ENCODE results near the gene ATP6V1B1.
A peak's percentile ranks its signal among the peaks of the same experiment; 100 is the strongest.

The ATP6V1B1 gene

DNA sequence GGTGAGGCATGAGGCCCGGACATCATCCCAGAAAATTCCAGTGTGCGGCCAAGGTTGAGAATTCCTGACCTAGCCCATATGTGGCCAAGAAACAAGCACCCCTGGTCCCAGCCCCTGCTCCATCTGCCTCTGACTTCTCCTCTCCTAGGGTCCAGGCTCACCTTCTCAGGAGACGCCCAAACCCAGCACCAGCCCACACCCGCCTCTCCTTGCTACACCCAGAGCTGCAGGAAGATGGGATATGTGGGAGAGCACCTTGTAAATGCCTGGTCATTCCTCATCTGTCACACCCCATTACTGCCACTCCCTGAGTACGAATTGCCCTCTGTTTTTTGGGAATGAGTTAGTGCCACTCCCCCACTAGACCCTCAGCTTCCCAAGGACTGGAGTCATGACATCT, 7.3 kb upstream of the ATP6V1B1 start:
- DNase-seq = no peak

DNA sequence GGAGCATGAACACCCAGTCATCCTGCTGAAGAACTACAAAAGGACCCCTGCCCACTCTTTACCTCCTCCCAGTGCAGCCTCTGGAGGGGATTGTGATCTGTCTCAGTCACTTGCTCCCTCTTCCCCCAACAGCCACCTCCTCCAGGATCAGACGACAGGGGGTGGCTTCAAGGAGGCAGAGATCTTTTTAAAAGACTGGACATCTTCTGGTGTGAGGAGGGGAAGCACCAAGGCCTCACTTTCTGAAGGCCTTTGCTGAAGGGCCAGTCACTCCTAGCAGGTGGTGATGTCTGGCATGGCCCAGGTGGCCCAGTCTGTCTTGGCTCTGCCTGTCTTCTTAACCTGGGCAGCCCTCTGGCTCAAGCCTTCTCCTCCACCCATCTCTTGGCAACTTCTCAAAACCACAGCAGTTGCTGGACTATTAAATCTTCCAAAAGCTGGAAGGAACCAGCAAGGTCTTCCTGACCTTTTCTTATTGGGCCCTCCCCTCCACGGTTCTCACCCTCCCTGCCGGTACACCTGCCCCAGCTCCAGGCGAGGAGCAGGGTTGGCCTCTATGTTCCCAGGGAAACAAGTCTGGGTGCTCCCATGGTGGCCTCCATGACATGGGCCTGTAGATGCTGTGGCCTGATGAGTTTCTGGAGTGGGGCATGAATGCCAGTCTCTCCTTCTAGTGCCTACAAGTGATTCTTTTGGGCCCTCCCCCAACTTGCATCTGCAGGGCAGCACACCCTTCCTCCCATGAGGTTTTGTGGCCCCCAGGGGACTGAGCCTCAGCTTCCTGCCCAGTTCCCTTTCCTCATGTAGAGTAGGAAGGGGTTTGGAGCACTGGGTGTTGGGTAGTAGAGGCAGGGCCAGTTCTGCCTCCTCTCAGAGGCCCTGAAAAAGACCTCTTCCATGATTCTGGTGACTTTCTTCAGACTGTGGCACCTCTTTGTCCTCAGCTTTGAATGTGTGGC, 5.0 kb upstream of the ATP6V1B1 start:
- DNase-seq = no peak

DNA sequence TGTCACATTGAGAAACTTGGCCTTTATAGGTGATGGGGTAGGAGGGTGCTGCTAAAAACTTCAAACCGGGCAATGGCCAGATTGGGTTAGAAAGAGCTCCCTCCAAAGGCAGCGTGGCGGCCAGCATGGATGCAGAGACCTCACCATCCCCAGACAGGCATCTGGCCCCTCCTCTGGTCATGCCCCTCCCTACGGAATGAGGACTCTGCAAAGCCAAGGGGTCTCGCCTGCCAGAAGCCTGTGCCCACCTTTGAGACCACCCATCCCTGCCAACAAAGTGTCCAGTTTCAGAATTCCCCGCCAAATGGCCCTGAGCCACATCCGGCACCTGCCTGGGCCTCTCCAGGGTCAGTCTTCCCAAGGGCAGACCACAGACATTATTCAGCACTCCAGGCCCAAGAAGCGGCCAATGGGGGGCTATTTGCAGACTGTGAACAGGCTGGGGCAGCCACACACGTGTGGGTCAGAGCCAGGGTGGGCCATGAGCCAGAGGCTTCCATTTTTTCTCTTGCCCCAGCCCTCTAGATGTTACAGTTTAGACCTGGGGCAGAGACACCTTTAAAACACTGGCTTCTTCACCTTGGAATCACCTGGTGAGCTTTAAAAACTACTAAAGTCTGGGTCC, 4.2 kb upstream of the ATP6V1B1 start:
- peak; percentile 48 for DNase-seq

DNA sequence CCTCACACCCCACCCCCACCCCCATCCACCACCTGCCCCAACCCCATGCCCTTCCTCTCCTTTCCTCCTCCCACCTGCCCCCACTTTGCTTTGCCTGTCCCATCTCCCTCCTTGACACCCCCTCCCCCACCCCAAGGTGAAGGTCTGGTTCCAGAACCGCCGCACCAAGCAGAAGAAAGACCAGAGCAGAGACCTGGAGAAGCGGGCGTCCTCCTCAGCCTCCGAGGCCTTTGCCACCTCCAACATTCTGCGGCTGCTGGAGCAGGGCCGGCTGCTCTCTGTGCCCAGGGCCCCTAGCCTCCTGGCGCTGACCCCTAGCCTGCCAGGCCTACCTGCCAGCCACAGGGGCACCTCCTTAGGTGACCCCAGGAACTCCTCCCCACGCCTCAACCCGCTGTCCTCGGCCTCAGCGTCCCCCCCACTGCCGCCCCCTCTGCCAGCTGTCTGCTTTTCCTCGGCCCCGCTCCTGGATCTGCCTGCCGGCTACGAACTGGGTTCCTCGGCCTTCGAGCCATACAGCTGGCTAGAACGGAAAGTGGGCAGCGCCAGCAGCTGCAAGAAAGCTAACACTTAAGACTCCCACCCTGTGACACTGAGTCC, 3.0 kb upstream of the ATP6V1B1 start:
- no peak for DNase-seq

DNA sequence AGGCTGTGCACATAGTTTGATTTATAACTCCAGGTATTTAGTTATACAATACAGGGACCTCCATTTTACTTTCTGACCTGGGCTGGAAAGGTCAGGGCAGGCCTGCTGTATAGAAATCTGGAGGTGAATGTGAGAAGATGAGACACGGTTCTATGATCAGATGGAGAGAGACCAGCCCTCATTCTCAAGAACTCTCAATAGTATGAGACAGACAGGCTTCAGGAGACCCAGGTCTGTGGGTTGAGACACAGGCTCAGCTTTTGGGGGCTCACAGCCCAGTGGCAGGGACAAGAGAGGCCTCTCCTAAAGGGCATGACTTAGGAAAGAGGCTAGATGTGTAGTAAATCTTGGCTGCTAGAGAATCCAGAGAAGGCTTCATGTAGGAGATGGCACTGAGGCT, 719 bp upstream of the ATP6V1B1 start:
- DNase-seq = no peak

DNA sequence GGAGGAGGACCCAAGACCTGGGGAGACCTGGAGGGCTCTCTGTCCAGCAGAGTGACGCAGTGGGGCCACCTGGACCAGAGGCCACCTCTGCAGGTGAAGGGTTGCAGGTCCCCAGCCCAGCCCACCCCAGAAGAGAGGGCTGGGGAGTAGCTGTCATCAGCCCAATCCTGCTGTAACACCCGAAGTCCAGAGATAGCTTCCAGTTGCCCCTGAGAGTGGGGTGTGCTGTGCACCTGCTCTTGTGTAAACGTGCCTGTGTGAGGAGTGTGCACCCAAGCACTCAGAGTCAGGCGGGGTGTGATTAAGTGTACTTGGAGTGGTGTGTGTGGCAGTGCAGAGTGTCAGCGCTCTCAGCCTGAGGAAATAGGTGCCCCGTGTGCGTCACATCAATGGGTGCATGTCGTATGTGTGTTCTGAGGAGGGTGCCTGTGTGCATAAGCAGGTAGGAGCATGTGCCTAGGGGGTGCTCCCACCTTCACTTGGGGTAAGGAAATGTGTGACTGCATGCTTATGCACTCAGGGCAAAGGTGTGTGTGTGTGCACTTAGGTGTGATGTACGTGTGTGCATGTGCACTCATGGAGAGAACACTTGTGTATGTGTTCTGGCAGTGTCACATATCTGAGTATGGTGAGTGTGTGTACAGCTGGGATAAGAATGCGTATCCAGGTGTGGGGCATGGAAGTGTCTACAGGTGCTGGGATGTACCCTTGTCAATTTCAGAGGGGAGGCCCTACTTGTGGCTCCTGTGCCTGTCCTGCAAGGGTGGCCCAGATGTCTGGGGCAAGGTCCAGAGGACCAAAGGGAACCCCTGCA, 672 bp downstream of the ATP6V1B1 start:
- no peak for DNase-seq

DNA sequence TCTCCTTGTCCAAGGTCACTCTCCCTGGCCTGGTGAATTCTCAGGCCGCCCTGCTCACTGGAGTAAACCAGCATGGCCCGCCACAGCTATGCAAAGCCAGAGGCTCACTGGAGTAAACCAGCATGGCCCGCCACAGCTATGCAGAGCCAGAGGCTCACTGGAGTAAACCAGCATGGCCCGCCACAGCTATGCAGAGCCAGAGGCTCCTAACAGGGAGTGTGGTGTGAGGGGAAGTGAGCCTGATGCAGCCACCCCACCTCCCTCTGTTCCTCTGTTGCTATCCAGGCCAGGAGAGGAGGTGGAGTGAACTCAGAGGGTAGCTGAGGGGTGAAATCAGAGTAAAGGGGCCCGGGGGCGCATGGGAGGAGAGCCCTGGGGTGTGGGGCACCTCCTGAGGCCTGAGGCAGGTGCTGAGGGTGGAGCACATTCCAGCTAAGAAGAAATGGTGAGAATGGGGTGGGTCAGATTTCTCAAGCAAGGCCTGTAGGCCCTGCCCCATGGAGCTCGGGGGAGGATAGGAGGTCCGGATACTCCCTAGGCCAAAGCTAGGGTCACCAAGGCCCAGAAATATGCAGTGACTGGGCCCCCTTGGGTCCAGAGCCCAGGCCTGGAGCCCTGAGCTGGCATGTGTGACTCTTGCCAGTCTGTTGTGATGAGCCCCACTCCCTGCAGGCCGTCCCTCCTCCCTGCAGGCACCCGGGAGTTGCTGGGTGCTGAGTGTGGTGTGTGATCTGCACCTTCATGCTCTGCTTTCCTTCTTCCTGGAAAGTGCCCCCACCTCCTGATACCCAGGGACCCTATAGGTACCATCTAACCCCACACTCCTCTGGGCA, 1.5 kb downstream of the ATP6V1B1 start:
- DNase-seq = no peak

DNA sequence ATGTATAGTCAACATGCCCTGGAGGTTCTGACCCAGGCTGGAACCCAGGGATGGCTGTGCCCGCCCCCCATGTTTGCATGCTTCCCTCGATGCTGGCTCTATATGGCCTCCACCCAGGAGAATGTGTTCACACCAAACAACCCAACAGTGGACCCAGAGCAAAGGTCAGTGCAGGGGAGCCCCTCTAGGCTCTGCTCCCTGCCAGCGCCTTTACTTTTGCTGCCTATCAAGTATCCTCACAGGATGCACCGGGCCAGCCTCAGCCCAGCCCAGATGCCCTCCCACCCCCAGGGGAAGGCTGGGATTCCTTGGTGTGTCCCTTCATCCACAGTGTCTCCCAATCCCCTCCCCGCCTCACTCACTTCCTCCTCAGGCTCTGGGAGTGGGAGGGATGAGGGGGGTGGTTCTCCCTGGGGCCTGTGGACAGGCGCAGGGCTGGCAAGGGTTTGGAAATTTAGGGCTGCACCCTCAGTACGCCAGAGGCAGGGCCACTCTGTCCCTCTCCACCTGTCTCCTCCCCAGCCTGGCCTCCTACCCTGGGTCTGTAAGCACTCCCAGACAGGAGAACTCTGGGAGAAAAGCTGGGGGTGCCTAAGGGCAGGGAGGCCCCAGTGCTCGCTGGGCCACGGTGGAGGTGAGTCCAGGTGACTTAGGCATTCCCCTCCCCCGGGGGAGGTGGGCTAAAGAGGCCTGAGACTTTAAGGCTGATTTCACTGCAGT, 2.3 kb downstream of the ATP6V1B1 start:
- DNase-seq = no peak

DNA sequence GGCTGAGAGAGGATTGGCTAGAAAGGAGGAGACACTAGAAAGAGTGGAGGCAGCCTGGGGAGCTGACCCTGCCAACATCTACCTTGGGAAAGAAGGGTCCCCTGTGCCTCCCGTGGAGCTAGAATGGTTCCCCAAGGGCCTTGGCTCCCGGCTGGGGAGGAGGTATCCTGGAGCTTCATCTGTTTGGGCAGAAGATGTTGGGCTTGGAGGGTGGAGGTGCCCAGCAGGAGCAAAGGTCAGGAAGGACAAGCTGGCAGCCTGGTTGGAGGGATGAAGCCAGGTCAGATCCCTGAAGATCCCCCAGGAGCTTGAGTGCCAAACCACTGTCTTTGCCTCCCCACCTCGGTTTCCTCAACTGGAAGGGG, 2.9 kb downstream of the ATP6V1B1 start:
- no peak for DNase-seq

DNA sequence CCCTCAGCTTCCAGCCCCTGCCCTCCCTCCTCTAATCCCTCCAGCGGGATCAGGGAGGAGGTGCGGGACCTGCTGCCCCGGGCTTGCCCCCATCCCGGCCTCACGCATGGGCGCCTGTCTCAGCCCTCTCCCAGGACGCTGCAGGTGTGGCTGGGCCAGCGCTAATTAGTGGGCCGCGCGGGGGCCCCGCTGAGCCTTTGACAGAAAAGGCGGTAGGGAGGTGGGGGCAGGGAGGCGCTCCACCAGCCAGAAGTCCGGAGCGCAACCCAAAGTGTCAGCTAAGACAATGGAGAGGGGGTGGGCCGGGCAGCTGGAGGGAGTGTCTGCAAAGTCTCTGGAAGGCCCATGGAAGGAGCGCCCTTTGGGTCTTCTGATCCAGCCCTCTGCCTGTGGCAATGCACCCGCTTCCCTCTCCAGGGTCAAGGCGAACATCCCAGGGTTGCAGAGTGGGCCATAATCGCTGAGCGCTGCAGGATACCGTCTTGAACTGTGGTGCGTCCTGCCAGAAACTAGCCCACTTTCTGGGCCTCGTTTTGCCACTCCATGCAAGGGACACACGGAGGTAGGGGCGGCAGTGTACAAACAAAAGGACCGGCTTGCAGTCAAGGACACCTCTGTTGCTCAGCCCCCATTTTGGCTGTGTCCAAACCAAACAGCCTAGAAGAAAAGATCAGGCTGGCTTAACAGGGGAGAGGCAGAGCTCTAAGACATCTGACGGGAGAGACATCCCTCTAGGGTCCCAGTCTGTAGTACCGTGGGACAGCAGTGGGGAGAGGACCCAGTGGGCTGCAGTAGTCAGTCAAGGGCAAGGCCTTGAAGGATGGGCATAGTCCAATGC, 3.5 kb downstream of the ATP6V1B1 start:
- no peak for DNase-seq

DNA sequence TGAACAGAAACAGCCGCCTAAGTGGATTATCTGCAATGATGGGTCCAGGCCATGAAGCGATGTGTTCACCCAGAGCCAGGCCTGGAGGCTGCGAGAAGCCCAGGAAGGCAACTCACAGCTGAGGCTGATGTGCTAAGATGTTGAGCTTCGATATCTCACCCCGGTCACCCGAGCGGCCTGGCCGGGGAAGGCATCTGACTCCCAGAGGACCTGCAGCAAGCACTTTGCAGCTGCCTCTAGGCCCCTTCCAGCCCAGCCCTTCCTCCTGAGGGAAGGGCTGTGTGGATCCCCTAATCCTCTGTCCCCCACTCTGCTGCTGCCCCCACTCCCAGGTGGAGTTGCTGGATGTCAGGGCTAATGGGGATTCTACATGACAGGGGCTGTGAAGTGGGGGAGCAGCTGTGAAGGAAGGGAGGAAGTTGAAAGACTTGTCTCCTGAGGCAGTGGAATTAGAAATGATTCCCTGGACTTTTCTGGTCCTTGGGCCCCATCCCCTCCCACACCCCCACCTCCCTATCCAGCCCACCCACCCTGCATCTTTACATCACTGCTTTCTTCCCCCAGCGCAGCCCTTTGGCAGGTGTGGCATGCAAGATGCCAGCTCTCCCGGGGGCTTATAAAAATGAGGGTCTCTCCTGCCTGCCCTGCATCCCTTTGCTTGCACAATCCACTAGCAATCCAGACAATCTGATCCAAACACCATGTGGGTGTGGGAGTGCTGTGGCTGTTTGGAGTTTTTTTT, 4.3 kb downstream of the ATP6V1B1 start:
- no peak for DNase-seq

DNA sequence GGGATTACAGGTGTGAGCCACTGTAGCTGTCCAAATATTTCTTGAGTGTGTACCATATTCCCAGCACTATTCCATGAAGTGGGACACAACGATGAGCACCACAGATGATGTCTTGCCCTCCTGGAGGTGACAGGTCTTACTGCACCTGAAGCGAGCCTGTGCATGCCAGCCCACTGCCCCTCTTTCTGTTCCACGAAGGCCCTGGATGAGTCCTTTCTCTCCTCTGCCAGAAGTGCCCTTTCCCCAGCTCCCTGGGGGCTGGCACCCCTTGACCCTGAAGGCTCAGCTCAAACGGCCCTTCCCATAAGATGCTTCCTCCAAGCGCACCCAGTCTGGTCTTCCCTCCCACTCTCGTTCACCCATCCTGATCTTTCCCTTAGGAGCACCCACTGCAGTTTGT, 5.5 kb downstream of the ATP6V1B1 start:
- no peak for DNase-seq

DNA sequence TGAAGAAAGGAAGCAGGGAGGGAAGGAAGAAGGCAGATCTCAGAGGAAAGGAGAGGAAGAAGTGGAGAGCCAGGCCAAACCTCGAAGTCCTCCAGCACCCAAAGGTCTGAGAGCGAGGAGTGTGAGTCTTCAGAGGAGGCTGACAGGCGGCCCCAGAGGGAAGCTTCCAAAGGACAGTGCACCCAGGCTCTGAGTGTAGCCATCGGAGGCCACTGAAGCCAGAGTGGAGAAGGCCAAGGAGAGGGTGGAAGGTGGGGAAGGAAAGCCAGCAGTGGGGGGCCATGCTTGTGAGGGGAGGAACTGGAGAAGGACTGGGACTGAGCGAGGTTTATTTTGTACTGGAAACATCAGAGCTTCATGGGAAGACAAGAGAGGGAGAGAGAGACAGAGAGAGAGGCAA, 6.0 kb downstream of the ATP6V1B1 start:
- DNase-seq = no peak

DNA sequence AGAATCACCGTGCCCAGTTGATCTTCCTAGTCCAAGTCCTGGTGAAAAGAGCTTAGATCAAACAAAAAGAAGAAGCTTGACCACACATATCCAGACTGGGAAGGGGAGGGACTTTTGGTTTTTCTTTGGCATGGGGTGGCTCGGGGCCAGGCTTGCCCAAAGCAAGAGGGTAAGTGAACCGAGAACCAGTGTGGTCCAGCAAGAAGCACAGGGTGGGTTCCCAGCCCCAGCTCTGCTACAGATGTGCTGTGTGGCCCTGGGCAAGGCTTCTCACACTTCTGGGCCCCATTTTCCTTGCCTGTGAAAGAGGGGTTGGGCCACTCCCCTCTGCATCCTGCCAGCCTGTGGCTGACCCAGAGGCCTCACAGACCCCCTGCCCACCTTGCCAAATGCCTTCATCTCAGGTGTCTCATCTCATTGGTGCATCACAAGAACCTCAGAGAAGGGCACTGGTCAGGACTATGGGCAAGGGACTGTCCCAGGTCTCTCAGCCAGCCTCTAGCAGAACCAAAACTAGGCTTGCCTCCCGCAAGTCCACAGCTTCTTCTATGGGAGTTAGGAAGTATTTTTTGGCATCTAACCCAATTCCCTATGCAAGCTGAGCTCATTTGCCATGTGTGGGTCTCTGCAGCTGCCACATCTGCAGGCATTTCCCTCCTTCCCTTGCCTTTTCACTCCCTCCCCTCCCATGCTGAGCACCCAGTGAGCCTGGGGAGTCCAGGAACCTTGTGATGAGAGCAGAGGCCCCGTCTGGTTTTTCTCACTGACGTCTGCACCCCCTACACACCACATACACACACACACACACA, 6.9 kb downstream of the ATP6V1B1 start:
- DNase-seq = no peak

DNA sequence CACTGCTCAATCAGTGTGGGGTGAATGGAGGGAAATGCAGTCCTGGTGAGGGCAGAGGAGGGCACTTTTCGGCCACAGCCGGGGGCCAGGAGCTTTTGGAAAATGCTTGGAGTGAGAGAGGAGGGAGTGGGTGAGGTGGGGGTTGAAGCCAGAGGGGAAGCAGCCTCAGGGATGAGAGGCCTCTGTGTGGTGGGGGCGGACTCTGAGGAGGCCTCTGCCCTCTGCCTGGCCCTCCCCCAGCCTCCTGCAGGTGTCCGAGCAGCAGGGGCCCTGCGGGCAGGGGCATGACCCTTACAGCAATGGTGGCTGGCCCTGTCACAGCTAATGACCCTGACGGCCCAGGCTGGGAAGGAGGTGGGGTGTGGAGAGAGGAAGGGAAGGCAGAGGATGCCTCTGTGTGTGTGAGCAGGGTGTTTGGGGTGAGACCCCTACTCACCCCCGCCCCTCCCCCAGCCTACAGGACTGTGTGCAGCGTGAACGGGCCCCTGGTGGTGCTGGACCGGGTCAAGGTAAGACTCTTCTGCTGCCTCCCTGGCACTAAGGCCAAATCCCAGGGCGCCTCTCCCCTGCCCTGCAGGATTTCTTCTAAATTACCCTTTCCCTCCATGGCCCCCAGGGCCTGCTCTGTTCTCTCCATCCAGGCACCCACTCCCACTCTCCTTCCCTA, 7.6 kb downstream of the ATP6V1B1 start:
- DNase-seq = peak; percentile 7

DNA sequence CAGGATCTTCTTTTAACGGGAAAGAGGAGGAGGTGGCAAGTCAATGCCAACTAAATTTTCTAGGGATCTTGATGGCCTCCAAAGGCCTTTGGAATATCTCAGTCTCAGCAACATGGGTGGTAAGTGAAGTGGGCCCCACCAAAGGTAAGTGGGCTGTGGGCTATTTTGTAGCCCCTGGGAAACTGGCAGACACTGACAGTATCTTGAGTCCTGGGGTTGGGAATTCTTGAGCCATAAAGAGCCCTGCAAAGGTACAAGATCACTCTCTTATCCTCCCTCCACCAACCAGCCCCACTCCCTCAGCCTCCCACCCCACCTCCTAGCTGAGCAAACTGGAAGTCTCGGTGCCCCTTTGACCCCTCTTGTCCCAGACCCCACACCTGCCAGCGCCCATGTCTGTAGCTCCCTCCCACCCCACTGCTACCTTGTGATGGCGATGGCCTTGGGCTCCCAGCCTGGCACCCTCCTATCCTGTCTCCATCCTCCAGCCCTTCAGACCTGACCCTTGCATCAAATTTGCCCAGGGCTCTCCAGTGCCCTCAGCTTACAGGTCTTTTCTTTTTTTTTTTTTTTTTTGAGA, 8.5 kb downstream of the ATP6V1B1 start:
- peak; percentile 6 for DNase-seq

DNA sequence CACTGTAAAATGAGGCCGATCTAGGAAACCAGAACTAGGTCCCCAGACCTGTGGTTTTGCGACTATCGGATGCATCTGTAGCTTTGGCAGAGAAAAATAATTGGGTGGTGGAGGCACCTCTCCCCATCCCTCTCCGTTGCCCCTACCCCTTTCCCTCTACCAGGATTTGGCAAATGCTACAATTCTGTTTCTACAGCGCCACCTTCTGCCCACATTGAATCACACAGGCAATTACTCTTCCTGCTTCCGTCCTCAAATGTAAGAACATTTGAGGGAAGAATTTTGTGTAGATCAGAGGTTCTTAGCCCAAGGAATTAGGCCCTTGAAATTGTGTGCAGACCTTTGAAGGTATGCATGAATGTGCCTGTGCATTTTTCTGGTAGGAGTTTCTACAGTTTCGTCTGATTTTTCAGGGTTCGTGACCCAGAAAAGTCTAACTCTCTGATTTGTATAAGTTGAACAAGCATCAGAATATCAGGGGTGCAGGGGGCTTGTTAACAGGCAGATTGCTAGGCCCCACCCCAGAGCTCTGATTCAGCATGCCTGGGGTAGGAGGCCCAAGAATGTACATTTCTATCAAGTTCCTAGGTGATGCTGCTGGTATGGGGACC, 11.2 kb downstream of the ATP6V1B1 start:
- peak; percentile 62 for DNase-seq

Measured in femur (tissue), 1 donor.